PC-3 (cell line): ENCODE measurements around the gene PJA1. TPM values are rescaled to one million over a fixed set of nuclear protein-coding genes. Genes with fewer than 3 reads are reported as not detected.

Source experiments
- ATAC-seq: fragments of 200-7000 bp; cut with Tn5 transposase; 2 replicates; pipeline ENCODE4 v1.9.1; 2020; ENCODE audit warnings: mild to moderate bottlenecking, moderate library complexity
- BruUV-seq: library from RNA; stranded (reverse); fragments of 400-500 nt; replicated peaks from 2 replicates; lab custom pipeline; 2021; lab: Mats Ljungman, UMichigan
- CTCF ChIA-PET: fragments of 300-600 bp; sonication (Branson Sonifier 250); formaldehyde crosslinking; loops from one replicate; lab custom pipeline; 2022; ENCODE audit warnings: antibody characterized with exemption; lab: Charles Lee
- POLR2A ChIA-PET: fragments of 300-600 bp; sonication (Branson Sonifier 250); formaldehyde crosslinking; loops from one replicate; lab custom pipeline; 2022; ENCODE audit warnings: antibody characterized with exemption; ENCODE audit not compliant: unreplicated experiment; lab: Charles Lee
- DNase-seq: peaks from one replicate; pipeline ENCODE4 v3.0.0-alpha.2; 2015
- H2AFZ ChIP-seq: fragments of 300-600 bp; sonication (generic); 2 replicates; pipeline ENCODE4 v1.6.0; 2016; ENCODE audit warnings: antibody characterized with exemption, low read length
- H3F3A ChIP-seq: fragments of 300-600 bp; sonication (generic); one replicate; pipeline ENCODE4 v1.6.0; 2017; ENCODE audit warnings: antibody characterized with exemption, low read length, control low read depth, mild to moderate bottlenecking; ENCODE audit not compliant: unreplicated experiment
- H3K27ac ChIP-seq: fragments of 300-600 bp; sonication (generic); 2 replicates; pipeline ENCODE4 v1.5.1; 2016; ENCODE audit warnings: mild to moderate bottlenecking, low read length
- H3K27me3 ChIP-seq: fragments of 300-600 bp; sonication (generic); 2 replicates; pipeline ENCODE4 v1.6.1; 2016; ENCODE audit warnings: low read length, mixed read lengths
- H3K36me3 ChIP-seq: fragments of 300-600 bp; sonication (generic); 2 replicates; pipeline ENCODE4 v1.6.1; 2016; ENCODE audit warnings: low read depth, mixed run types, low read length, mixed read lengths
- H3K4me1 ChIP-seq: fragments of 300-600 bp; sonication (generic); 2 replicates; pipeline ENCODE4 v1.5.1; 2016; ENCODE audit warnings: low read length; ENCODE audit not compliant: insufficient read depth
- H3K4me2 ChIP-seq: fragments of 300-600 bp; sonication (generic); 2 replicates; pipeline ENCODE4 v1.6.0; 2016; ENCODE audit warnings: low read length
- H3K4me3 ChIP-seq: fragments of 300-600 bp; sonication (generic); 2 replicates; pipeline ENCODE4 v1.5.1; 2016; ENCODE audit warnings: mild to moderate bottlenecking, low read length, mixed read lengths
- H3K79me2 ChIP-seq: fragments of 300-600 bp; sonication (generic); 2 replicates; pipeline ENCODE4 v1.6.1; 2017; ENCODE audit warnings: low read length, mixed read lengths
- H3K9ac ChIP-seq: fragments of 300-600 bp; sonication (generic); 2 replicates; pipeline ENCODE4 v1.6.0; 2016; ENCODE audit warnings: mild to moderate bottlenecking, low read length
- H3K9me2 ChIP-seq: fragments of 300-600 bp; sonication (generic); replicated peaks from 2 replicates; pipeline ENCODE4 v1.6.1; 2016; ENCODE audit warnings: mixed run types, low read length, mixed read lengths
- H3K9me3 ChIP-seq: fragments of 300-600 bp; sonication (generic); 2 replicates; pipeline ENCODE4 v1.6.1; 2016; ENCODE audit warnings: low read length, mixed read lengths
- H4K20me1 ChIP-seq: fragments of 300-600 bp; sonication (generic); 2 replicates; pipeline ENCODE4 v1.6.1; 2016; ENCODE audit warnings: low read length, mixed read lengths
- EZH2 ChIP-seq: fragments of 300-600 bp; sonication (generic); IDR thresholded peaks from one replicate; pipeline ENCODE4 v1.6.1; 2017; ENCODE audit warnings: antibody characterized with exemption, mild to moderate bottlenecking, low read length; ENCODE audit not compliant: unreplicated experiment
- EZH2phosphoT487 ChIP-seq: fragments of 300-600 bp; sonication (generic); IDR thresholded peaks from 2 replicates; pipeline ENCODE4 v1.6.1; 2018; ENCODE audit warnings: mild to moderate bottlenecking, antibody characterized with exemption, low read length, borderline replicate concordance
- intact Hi-C: fragments of 100-400 bp; cut with micrococcal nuclease; formaldehyde crosslinking; loops from 2 replicates; pipeline ENCODE4 v1.9.0; 2023
- total RNA-seq: library from RNA; depleted of rRNA; stranded (reverse); fragments of >200 nt; gene quantifications from 2 replicates; pipeline ENCODE4 v1.2.3, GENCODE V29; 2014
- TF ChIP-seq, protein P1 (sequence below): fragments of 300-600 bp; sonication (generic); conservative IDR thresholded peaks from 2 replicates; pipeline ENCODE4 v1.5.1; 2017; ENCODE audit warnings: antibody characterized with exemption, low read depth, mild to moderate bottlenecking, low read length

PJA1 gene
- total RNA-seq, 1 experiment from 2014 or later: 37.6 TPM

DNA sequence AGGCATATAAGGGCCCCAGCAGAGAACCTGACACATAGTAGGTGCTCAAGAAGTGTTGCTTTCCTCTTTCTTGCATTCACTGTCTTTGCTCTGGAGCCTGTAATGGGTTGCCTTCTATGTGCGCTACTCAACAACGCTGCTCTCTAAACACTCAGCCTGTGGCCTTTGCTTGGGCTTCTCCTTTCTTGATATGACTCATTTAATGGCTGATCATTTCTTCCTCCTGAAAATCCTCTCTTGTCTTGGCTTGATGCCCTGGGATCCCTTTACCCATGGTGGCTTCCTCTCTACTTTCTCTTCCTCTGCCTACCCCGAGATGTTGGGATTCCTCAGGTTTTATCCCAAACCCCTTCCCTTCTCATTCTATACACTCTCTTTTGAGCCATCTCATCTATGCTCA is 19.9 kb upstream of the PJA1 start:
- Histone ChIP-seq H3K27me3 (no peaks in the 10 kb centered on the region), H3K79me2 (no peaks in the 10 kb centered on the region), H3K9me2 (no peaks in the 10 kb centered on the region), H2AFZ (no peak overlapping the region), H4K20me1 (no peaks in the 10 kb centered on the region), H3K9ac (no peak overlapping the region), H3K36me3 (no peaks in the 10 kb centered on the region), H3K9me3 (no peaks in the 10 kb centered on the region), H3K4me2 (no peak overlapping the region), H3K4me1 (no peaks in the 10 kb centered on the region), H3K27ac (no peak overlapping the region), H3F3A (no peaks in the 10 kb centered on the region), H3K4me3 (no peak overlapping the region)
- ChIA-PET POLR2A (no interaction called here), CTCF (no interaction called here)
- intact Hi-C loops: no loop called here
- BruUV-seq: no TSS peak
- TF ChIP-seq, protein P1, sequence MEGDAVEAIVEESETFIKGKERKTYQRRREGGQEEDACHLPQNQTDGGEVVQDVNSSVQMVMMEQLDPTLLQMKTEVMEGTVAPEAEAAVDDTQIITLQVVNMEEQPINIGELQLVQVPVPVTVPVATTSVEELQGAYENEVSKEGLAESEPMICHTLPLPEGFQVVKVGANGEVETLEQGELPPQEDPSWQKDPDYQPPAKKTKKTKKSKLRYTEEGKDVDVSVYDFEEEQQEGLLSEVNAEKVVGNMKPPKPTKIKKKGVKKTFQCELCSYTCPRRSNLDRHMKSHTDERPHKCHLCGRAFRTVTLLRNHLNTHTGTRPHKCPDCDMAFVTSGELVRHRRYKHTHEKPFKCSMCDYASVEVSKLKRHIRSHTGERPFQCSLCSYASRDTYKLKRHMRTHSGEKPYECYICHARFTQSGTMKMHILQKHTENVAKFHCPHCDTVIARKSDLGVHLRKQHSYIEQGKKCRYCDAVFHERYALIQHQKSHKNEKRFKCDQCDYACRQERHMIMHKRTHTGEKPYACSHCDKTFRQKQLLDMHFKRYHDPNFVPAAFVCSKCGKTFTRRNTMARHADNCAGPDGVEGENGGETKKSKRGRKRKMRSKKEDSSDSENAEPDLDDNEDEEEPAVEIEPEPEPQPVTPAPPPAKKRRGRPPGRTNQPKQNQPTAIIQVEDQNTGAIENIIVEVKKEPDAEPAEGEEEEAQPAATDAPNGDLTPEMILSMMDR: no peak
- TF ChIP-seq EZH2 (no peak), EZH2phosphoT487 (no peak)
- DNase-seq: no peak
- no peak for ATAC-seq

DNA sequence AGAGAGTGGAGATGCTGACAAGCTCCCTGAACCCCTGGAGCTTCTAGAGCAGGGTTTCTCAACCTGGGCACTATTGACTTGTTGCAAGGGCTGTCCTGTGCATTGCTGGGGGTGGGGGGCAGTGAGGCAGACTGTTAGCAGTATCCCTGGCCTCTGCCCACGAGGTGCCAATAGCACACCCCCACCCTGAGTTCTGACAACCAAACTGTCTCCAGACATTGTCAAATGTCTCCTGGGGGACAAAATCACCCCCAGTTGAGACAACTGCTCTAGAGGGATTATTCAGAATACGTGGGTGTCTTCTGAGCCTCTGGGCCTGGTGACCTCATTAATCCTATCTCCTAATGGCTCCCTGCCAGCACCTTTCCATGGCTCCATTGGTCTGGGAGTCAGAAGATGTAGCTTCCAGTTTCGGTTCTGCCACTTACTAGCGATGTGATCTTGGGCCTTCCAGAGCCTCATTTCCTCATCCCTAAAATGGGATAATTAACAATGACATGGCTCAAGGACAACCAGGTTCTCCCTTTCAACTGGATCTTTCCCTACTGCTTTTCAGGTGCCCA is 17.6 kb upstream of the PJA1 start:
- no peak overlapping the region for H3K27ac ChIP-seq
- ChIA-PET POLR2A (no interaction called here), CTCF (no interaction called here)
- H3K4me2 ChIP-seq: no peak overlapping the region
- H3K27me3 ChIP-seq: no peaks in the 10 kb centered on the region
- BruUV-seq: no TSS peak
- ATAC-seq (no peak), DNase-seq (no peak)
- no peak overlapping the region for H3K4me3 ChIP-seq
- no peak overlapping the region for H3K9ac ChIP-seq
- TF ChIP-seq EZH2 (no peak), EZH2phosphoT487 (no peak)
- TF ChIP-seq, protein P1: no peak
- no peaks in the 10 kb centered on the region for H3K9me2 ChIP-seq
- no peaks in the 10 kb centered on the region for H3F3A ChIP-seq
- no peaks in the 10 kb centered on the region for H3K36me3 ChIP-seq
- no peaks in the 10 kb centered on the region for H4K20me1 ChIP-seq
- H3K4me1 ChIP-seq: no peaks in the 10 kb centered on the region
- no peak overlapping the region for H2AFZ ChIP-seq
- H3K79me2 ChIP-seq: no peaks in the 10 kb centered on the region
- intact Hi-C loops: no loop called here
- H3K9me3 ChIP-seq: no peaks in the 10 kb centered on the region

GRCh38 chrX:69179380-69179911 is 14.2 kb upstream of the PJA1 start:
- H2AFZ ChIP-seq: no peak overlapping the region
- POLR2A ChIA-PET: no interaction called here
- no peaks in the 10 kb centered on the region for H3K79me2 ChIP-seq
- no TSS peak for BruUV-seq
- intact Hi-C loops: no loop called here
- CTCF ChIA-PET: no interaction called here
- no peak overlapping the region for H3K4me2 ChIP-seq
- DNase-seq (no peak), ATAC-seq (no peak)
- no peaks in the 10 kb centered on the region for H3K4me1 ChIP-seq
- no peak for TF ChIP-seq EZH2
- no peak for TF ChIP-seq EZH2phosphoT487
- TF ChIP-seq, protein P1: no peak
- no peaks in the 10 kb centered on the region for H3K9me3 ChIP-seq
- no peak overlapping the region for H3K9ac ChIP-seq
- no peak overlapping the region for H3K4me3 ChIP-seq
- H3K36me3 ChIP-seq: no peaks in the 10 kb centered on the region
- H4K20me1 ChIP-seq: no peaks in the 10 kb centered on the region
- H3K27me3 ChIP-seq: no peaks in the 10 kb centered on the region
- no peaks in the 10 kb centered on the region for H3K9me2 ChIP-seq
- no peak overlapping the region for H3K27ac ChIP-seq
- H3F3A ChIP-seq: no peaks in the 10 kb centered on the region
